Liver (tissue), 9 donors: Measurements from ENCODE around the gene PLXNB2. TPM values are rescaled to one million over a fixed set of nuclear protein-coding genes. Genes with fewer than 3 reads are reported as not detected.

Source experiments
- DNase-seq: peaks from one replicate; pipeline ENCODE4 v3.0.0-alpha.2; 2017; ENCODE audit warnings: low spot score
- H3K27ac ChIP-seq, 2 donors: one replicate each; pipeline ENCODE4 v1.7.0; 2013; ENCODE audit warnings: inconsistent platforms in 2 of 2, low read length in 2 of 2, control low read depth in 1 of 2, low read depth in 1 of 2, mild to moderate bottlenecking in 1 of 2
- H3K27me3 ChIP-seq, 4 donors: one replicate each; pipeline versions ENCODE4 v1.6.1 to v1.7.0; 2013; ENCODE audit warnings: low read length in 3 of 4, inconsistent platforms in 1 of 4, mild to moderate bottlenecking in 1 of 4, moderate library complexity in 1 of 4; ENCODE audit not compliant: control insufficient read depth in 4 of 4, insufficient read depth in 4 of 4
- H3K36me3 ChIP-seq, 4 donors: one replicate each; pipeline versions ENCODE4 v1.6.1 to v1.7.0; 2013; ENCODE audit warnings: low read length in 3 of 4, mild to moderate bottlenecking in 3 of 4, low read depth in 1 of 4, moderate library complexity in 1 of 4; ENCODE audit not compliant: control insufficient read depth in 4 of 4, insufficient read depth in 3 of 4
- H3K4me1 ChIP-seq, 4 donors: one replicate each; pipeline versions ENCODE4 v1.6.1 to v1.7.0; 2013; ENCODE audit warnings: low read length in 3 of 4, mild to moderate bottlenecking in 3 of 4, moderate library complexity in 1 of 4; ENCODE audit not compliant: control insufficient read depth in 4 of 4, insufficient read depth in 4 of 4
- H3K4me3 ChIP-seq, 3 donors: one replicate each; pipeline versions ENCODE4 v1.6.1 to v1.7.0; 2013; ENCODE audit warnings: low read length in 3 of 3, control low read depth in 1 of 3, low read depth in 1 of 3, mild to moderate bottlenecking in 1 of 3
- H3K9ac ChIP-seq, 2 donors: one replicate each; pipeline ENCODE4 v1.7.0; 2013; ENCODE audit warnings: low read length in 2 of 2, mild to moderate bottlenecking in 2 of 2, moderate library complexity in 2 of 2, control low read depth in 1 of 2, low read depth in 1 of 2
- H3K9me3 ChIP-seq, 4 donors: one replicate each; pipeline versions ENCODE4 v1.6.1 to v1.7.0; 2013; ENCODE audit warnings: low read length in 3 of 4; ENCODE audit not compliant: control insufficient read depth in 4 of 4
- ATF3 ChIP-seq: IDR thresholded peaks from 2 replicates; pipeline ENCODE4 v1.6.1; 2016; ENCODE audit warnings: antibody characterized with exemption
- CTCF ChIP-seq: fragments of 150-350 bp; IDR thresholded peaks from 2 replicates; pipeline ENCODE4 v1.5.1; 2017; ENCODE audit warnings: improper control_type of control experiment, low read depth, low read length; ENCODE audit not compliant: missing input control
- EGR1 ChIP-seq, 2 donors: IDR thresholded peaks; 2 replicates each; pipeline ENCODE4 v1.6.1; 2016 to 2018; ENCODE audit warnings: antibody characterized with exemption in 2 of 2, low read depth in 2 of 2
- FOXA1 ChIP-seq: IDR thresholded peaks from 2 replicates; pipeline ENCODE4 v1.6.1; 2016; ENCODE audit warnings: antibody characterized with exemption
- FOXA2 ChIP-seq: IDR thresholded peaks from 2 replicates; pipeline ENCODE4 v1.6.1; 2016; ENCODE audit warnings: antibody characterized with exemption
- GABPA ChIP-seq, 2 donors: IDR thresholded peaks in 1 of 2; conservative IDR thresholded peaks in 1 of 2; 2 replicates each; pipeline ENCODE4 v1.6.1; 2016; ENCODE audit warnings: antibody characterized with exemption in 2 of 2, mild to moderate bottlenecking in 1 of 2, moderate library complexity in 1 of 2
- HNF4A ChIP-seq, 2 donors: conservative IDR thresholded peaks; 2 replicates each; pipeline ENCODE4 v1.6.1; 2016; ENCODE audit warnings: antibody characterized with exemption in 2 of 2, mild to moderate bottlenecking in 2 of 2
- HNF4G ChIP-seq: IDR thresholded peaks from 2 replicates; pipeline ENCODE4 v1.6.1; 2016; ENCODE audit warnings: antibody characterized with exemption
- JUND ChIP-seq, 2 donors: IDR thresholded peaks; 2 replicates each; pipeline ENCODE4 v1.6.1; 2016; ENCODE audit warnings: antibody characterized with exemption in 2 of 2
- MAX ChIP-seq: IDR thresholded peaks from 2 replicates; pipeline ENCODE4 v1.6.1; 2016; ENCODE audit warnings: antibody characterized with exemption
- NR2F2 ChIP-seq: IDR thresholded peaks from 2 replicates; pipeline ENCODE4 v1.6.1; 2016; ENCODE audit warnings: antibody characterized with exemption
- RAD21 ChIP-seq, 2 donors: IDR thresholded peaks; 2 replicates each; pipeline ENCODE4 v1.6.1; 2016; ENCODE audit warnings: antibody characterized with exemption in 2 of 2, mild to moderate bottlenecking in 2 of 2
- REST ChIP-seq: IDR thresholded peaks from 2 replicates; pipeline ENCODE4 v1.6.1; 2016; ENCODE audit warnings: antibody characterized with exemption, mild to moderate bottlenecking
- RXRA ChIP-seq, 2 donors: IDR thresholded peaks; 2 replicates each; pipeline ENCODE4 v1.6.1; 2017 to 2018; ENCODE audit warnings: antibody characterized with exemption in 2 of 2, mild to moderate bottlenecking in 1 of 2
- SP1 ChIP-seq: IDR thresholded peaks from 2 replicates; pipeline ENCODE4 v1.6.1; 2018; ENCODE audit warnings: antibody characterized with exemption, mild to moderate bottlenecking
- TAF1 ChIP-seq: conservative IDR thresholded peaks from 2 replicates; pipeline ENCODE4 v1.6.1; 2016; ENCODE audit warnings: antibody characterized with exemption, mild to moderate bottlenecking
- YY1 ChIP-seq: IDR thresholded peaks from 2 replicates; pipeline ENCODE4 v1.6.1; 2016; ENCODE audit warnings: antibody characterized with exemption, mild to moderate bottlenecking
- ZBTB33 ChIP-seq: IDR thresholded peaks from 2 replicates; pipeline ENCODE4 v1.6.1; 2016; ENCODE audit warnings: antibody characterized with exemption
- WGBS: extraction: QIAGEN DNeasy Blood & Tissue Kit; methylation state at CpG from one replicate; pipeline ENCODE4 v1.1.7; 2013; 5-methylcytosine and 5-hydroxymethylcytosine counted together
- polyA plus RNA-seq, 2 donors: library from polyadenylated mRNA; stranded (reverse) in 1 of 2; unstranded in 1 of 2; fragments of 200-250 nt in 1 of 2; fragments of >200 nt in 1 of 2; fragmentation: Nextera tagmentation in 1 of 2; extraction: Ambion mirVana in 1 of 2; gene quantifications; one replicate each; pipeline versions ENCODE4 v1.2.1 to v1.2.3, GENCODE V29; 2013 to 2015
- total RNA-seq, 2 donors: library from RNA; depleted of rRNA; stranded (reverse); fragments of >200 nt; gene quantifications; one replicate each; pipeline ENCODE4 v1.2.3, GENCODE V29; 2014
- donor health status: healthy.
- donor health status: healthy.
- donor health status: healthy.
- donor health status: healthy.
- donor health status: healthy.

The PLXNB2 gene
- total and polyA plus RNA-seq, 4 donors, result 28.8 to 95.7 (median 73.9) TPM

GRCh38 chr22:50299785-50300619 lies 7.4 kb downstream of the PLXNB2 start:
- Histone ChIP-seq H3K9ac (no peak overlapping the region), H3K27ac (peak overlapping the region; percentile 68 to 78), H3K4me1 (peaks cover 49 to 92% (median 76%) of the 10 kb centered on the region in 4 donors), H3K4me3 (peak overlapping the region in 2 of 3 donors; percentile 56 to 84), H3K9me3 (no peaks in the 10 kb centered on the region), H3K36me3 (no peaks in the 10 kb centered on the region), H3K27me3 (no peaks in the 10 kb centered on the region)
- TF ChIP-seq CTCF (no peak), HNF4A (conservative IDR thresholded peaks at IDR 0.05) (peak; percentile 99), GABPA (IDR thresholded peaks at IDR 0.05 in 1 of 2, conservative IDR thresholded peaks at IDR 0.05 in 1 of 2) (peak in 1 of 2 donors; percentile 24), TAF1 (no peak), FOXA1 (peak; percentile 63), EGR1 (IDR thresholded peaks at IDR 0.05; ENCODE audit: low read depth in 2 of 2) (peak in 1 of 2 donors; percentile 63), RXRA (IDR thresholded peaks at IDR 0.05) (peak; percentile 89 to 90), JUND (IDR thresholded peaks at IDR 0.05) (peak in 1 of 2 donors; percentile 53), RAD21 (IDR thresholded peaks at IDR 0.05) (peak in 1 of 2 donors; percentile 42), REST (peak; percentile 72), HNF4G (peak; percentile 100), YY1 (peak; percentile 78), ZBTB33 (no peak), MAX (peak; percentile 61), ATF3 (no peak), NR2F2 (peak; percentile 80), SP1 (peak; percentile 90), FOXA2 (no peak)
- WGBS, result 11% methylated on average over 93 of the region's 93 CpGs
- DNase-seq, result peak; percentile 84
